Liver (tissue), 9 donors: ENCODE data around the gene DICER1. TPM values are rescaled to one million over a fixed set of nuclear protein-coding genes. Genes with fewer than 3 reads are reported as not detected.

Source experiments
- DNase-seq: peaks from one replicate; pipeline ENCODE4 v3.0.0-alpha.2; 2017; ENCODE audit warnings: low spot score
- H3K27ac ChIP-seq, 2 donors: one replicate each; pipeline ENCODE4 v1.7.0; 2013; ENCODE audit warnings: inconsistent platforms in 2 of 2, low read length in 2 of 2, control low read depth in 1 of 2, low read depth in 1 of 2, mild to moderate bottlenecking in 1 of 2
- H3K27me3 ChIP-seq, 4 donors: one replicate each; pipeline versions ENCODE4 v1.6.1 to v1.7.0; 2013; ENCODE audit warnings: low read length in 3 of 4, inconsistent platforms in 1 of 4, mild to moderate bottlenecking in 1 of 4, moderate library complexity in 1 of 4; ENCODE audit not compliant: control insufficient read depth in 4 of 4, insufficient read depth in 4 of 4
- H3K36me3 ChIP-seq, 4 donors: one replicate each; pipeline versions ENCODE4 v1.6.1 to v1.7.0; 2013; ENCODE audit warnings: low read length in 3 of 4, mild to moderate bottlenecking in 3 of 4, low read depth in 1 of 4, moderate library complexity in 1 of 4; ENCODE audit not compliant: control insufficient read depth in 4 of 4, insufficient read depth in 3 of 4
- H3K4me1 ChIP-seq, 4 donors: one replicate each; pipeline versions ENCODE4 v1.6.1 to v1.7.0; 2013; ENCODE audit warnings: low read length in 3 of 4, mild to moderate bottlenecking in 3 of 4, moderate library complexity in 1 of 4; ENCODE audit not compliant: control insufficient read depth in 4 of 4, insufficient read depth in 4 of 4
- H3K4me3 ChIP-seq, 3 donors: one replicate each; pipeline versions ENCODE4 v1.6.1 to v1.7.0; 2013; ENCODE audit warnings: low read length in 3 of 3, control low read depth in 1 of 3, low read depth in 1 of 3, mild to moderate bottlenecking in 1 of 3
- H3K9ac ChIP-seq, 2 donors: one replicate each; pipeline ENCODE4 v1.7.0; 2013; ENCODE audit warnings: low read length in 2 of 2, mild to moderate bottlenecking in 2 of 2, moderate library complexity in 2 of 2, control low read depth in 1 of 2, low read depth in 1 of 2
- H3K9me3 ChIP-seq, 4 donors: one replicate each; pipeline versions ENCODE4 v1.6.1 to v1.7.0; 2013; ENCODE audit warnings: low read length in 3 of 4; ENCODE audit not compliant: control insufficient read depth in 4 of 4
- EGR1 ChIP-seq, 2 donors: IDR thresholded peaks; 2 replicates each; pipeline ENCODE4 v1.6.1; 2016 to 2018; ENCODE audit warnings: antibody characterized with exemption in 2 of 2, low read depth in 2 of 2
- FOXA1 ChIP-seq: IDR thresholded peaks from 2 replicates; pipeline ENCODE4 v1.6.1; 2016; ENCODE audit warnings: antibody characterized with exemption
- FOXA2 ChIP-seq: IDR thresholded peaks from 2 replicates; pipeline ENCODE4 v1.6.1; 2016; ENCODE audit warnings: antibody characterized with exemption
- GABPA ChIP-seq, 2 donors: IDR thresholded peaks in 1 of 2; conservative IDR thresholded peaks in 1 of 2; 2 replicates each; pipeline ENCODE4 v1.6.1; 2016; ENCODE audit warnings: antibody characterized with exemption in 2 of 2, mild to moderate bottlenecking in 1 of 2, moderate library complexity in 1 of 2
- HNF4A ChIP-seq, 2 donors: conservative IDR thresholded peaks; 2 replicates each; pipeline ENCODE4 v1.6.1; 2016; ENCODE audit warnings: antibody characterized with exemption in 2 of 2, mild to moderate bottlenecking in 2 of 2
- JUND ChIP-seq, 2 donors: IDR thresholded peaks; 2 replicates each; pipeline ENCODE4 v1.6.1; 2016; ENCODE audit warnings: antibody characterized with exemption in 2 of 2
- NR2F2 ChIP-seq: IDR thresholded peaks from 2 replicates; pipeline ENCODE4 v1.6.1; 2016; ENCODE audit warnings: antibody characterized with exemption
- RAD21 ChIP-seq, 2 donors: IDR thresholded peaks; 2 replicates each; pipeline ENCODE4 v1.6.1; 2016; ENCODE audit warnings: antibody characterized with exemption in 2 of 2, mild to moderate bottlenecking in 2 of 2
- RXRA ChIP-seq, 2 donors: IDR thresholded peaks; 2 replicates each; pipeline ENCODE4 v1.6.1; 2017 to 2018; ENCODE audit warnings: antibody characterized with exemption in 2 of 2, mild to moderate bottlenecking in 1 of 2
- SP1 ChIP-seq: IDR thresholded peaks from 2 replicates; pipeline ENCODE4 v1.6.1; 2018; ENCODE audit warnings: antibody characterized with exemption, mild to moderate bottlenecking
- TAF1 ChIP-seq: conservative IDR thresholded peaks from 2 replicates; pipeline ENCODE4 v1.6.1; 2016; ENCODE audit warnings: antibody characterized with exemption, mild to moderate bottlenecking
- YY1 ChIP-seq: IDR thresholded peaks from 2 replicates; pipeline ENCODE4 v1.6.1; 2016; ENCODE audit warnings: antibody characterized with exemption, mild to moderate bottlenecking
- WGBS: extraction: QIAGEN DNeasy Blood & Tissue Kit; methylation state at CpG from one replicate; pipeline ENCODE4 v1.1.7; 2013; 5-methylcytosine and 5-hydroxymethylcytosine counted together
- polyA plus RNA-seq, 2 donors: library from polyadenylated mRNA; stranded (reverse) in 1 of 2; unstranded in 1 of 2; fragments of 200-250 nt in 1 of 2; fragments of >200 nt in 1 of 2; fragmentation: Nextera tagmentation in 1 of 2; extraction: Ambion mirVana in 1 of 2; gene quantifications; one replicate each; pipeline versions ENCODE4 v1.2.1 to v1.2.3, GENCODE V29; 2013 to 2015
- total RNA-seq, 2 donors: library from RNA; depleted of rRNA; stranded (reverse); fragments of >200 nt; gene quantifications; one replicate each; pipeline ENCODE4 v1.2.3, GENCODE V29; 2014
- TF ChIP-seq, protein P1 (sequence below): IDR thresholded peaks from 2 replicates; pipeline ENCODE4 v1.6.1; 2016; ENCODE audit warnings: antibody characterized with exemption, mild to moderate bottlenecking
- TF ChIP-seq, protein P2 (sequence below): IDR thresholded peaks from 2 replicates; pipeline ENCODE4 v1.6.1; 2016; ENCODE audit warnings: antibody characterized with exemption
- TF ChIP-seq, protein P3 (sequence below): IDR thresholded peaks from 2 replicates; pipeline ENCODE4 v1.6.1; 2016; ENCODE audit warnings: antibody characterized with exemption
- TF ChIP-seq, protein P4 (sequence below): IDR thresholded peaks from 2 replicates; pipeline ENCODE4 v1.6.1; 2016; ENCODE audit warnings: antibody characterized with exemption
- donor health status: healthy.
- donor health status: healthy.
- donor health status: healthy.
- donor health status: healthy.
- donor health status: healthy.

The DICER1 gene
- total and polyA plus RNA-seq, 4 donors, result 7.5 to 43.6 (median 20.3) TPM

DNA sequence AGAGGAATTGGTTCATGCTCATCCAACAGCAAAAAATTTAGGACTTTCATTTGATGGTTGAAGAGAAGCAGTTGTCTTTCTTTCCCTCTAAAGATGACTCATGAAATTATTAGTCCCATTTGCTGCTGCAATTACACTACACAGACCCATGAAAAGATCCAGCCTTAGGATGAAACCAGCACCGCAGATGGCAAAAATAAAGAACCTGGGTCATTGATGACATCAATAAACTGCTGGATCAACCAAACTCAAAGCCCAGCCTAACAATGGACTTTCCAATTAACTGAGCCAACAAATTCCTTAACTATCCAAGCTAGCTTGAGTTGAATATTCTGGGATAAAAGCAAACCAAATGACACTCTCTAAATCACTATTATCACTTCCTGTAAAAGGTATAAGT, 20.7 kb downstream of the DICER1 start:
- Histone ChIP-seq H3K36me3 (peaks cover 0 to 8% (median 0%) of the 10 kb centered on the region in 4 donors), H3K27ac (no peak overlapping the region), H3K4me1 (peaks cover 4 to 15% (median 4%) of the 10 kb centered on the region in 4 donors), H3K9ac (no peak overlapping the region), H3K9me3 (no peaks in the 10 kb centered on the region), H3K4me3 (no peak overlapping the region), H3K27me3 (no peaks in the 10 kb centered on the region)
- 93% methylated on average over 1 of the region's 1 CpG for WGBS
- no peak for DNase-seq
- TF ChIP-seq NR2F2 (no peak), RAD21 (IDR thresholded peaks at IDR 0.05) (no peak), EGR1 (IDR thresholded peaks at IDR 0.05; ENCODE audit: low read depth in 2 of 2) (no peak), SP1 (no peak)

DNA sequence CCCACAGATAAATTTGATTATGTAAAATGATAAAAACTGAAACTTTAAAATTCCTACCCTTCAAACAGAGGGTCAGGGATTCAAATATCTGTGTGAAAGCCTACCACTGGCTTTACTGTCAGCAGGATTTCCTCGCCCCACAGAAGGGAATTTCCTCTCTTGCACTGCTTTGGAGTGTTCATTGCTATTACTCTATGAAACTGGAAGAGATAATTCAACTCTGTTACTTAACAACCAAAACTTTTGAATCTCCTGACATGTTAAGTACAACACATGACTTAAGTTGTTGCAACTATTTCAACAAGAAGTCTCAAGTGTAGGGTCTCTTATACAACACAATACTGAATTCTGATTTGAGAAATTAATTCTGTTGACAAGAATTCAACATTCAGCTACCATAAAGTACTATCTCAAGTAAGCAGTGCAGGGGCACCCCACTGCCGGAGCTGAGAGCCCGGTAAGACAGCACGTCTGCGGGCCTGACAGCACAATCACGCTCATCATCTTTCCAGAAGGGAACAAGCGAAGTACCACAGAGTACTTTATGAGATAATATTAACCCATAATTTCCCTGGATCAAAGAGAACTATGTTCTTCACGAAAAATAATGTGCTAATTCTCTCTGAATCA, 22.9 kb downstream of the DICER1 start:
- Histone ChIP-seq H3K27ac (no peak overlapping the region), H3K27me3 (no peaks in the 10 kb centered on the region), H3K36me3 (peaks cover 0 to 11% (median 3%) of the 10 kb centered on the region in 4 donors), H3K9ac (no peak overlapping the region), H3K4me1 (peaks cover 0 to 4% (median 1%) of the 10 kb centered on the region in 4 donors), H3K9me3 (no peaks in the 10 kb centered on the region), H3K4me3 (no peak overlapping the region)
- TF ChIP-seq, protein P1, sequence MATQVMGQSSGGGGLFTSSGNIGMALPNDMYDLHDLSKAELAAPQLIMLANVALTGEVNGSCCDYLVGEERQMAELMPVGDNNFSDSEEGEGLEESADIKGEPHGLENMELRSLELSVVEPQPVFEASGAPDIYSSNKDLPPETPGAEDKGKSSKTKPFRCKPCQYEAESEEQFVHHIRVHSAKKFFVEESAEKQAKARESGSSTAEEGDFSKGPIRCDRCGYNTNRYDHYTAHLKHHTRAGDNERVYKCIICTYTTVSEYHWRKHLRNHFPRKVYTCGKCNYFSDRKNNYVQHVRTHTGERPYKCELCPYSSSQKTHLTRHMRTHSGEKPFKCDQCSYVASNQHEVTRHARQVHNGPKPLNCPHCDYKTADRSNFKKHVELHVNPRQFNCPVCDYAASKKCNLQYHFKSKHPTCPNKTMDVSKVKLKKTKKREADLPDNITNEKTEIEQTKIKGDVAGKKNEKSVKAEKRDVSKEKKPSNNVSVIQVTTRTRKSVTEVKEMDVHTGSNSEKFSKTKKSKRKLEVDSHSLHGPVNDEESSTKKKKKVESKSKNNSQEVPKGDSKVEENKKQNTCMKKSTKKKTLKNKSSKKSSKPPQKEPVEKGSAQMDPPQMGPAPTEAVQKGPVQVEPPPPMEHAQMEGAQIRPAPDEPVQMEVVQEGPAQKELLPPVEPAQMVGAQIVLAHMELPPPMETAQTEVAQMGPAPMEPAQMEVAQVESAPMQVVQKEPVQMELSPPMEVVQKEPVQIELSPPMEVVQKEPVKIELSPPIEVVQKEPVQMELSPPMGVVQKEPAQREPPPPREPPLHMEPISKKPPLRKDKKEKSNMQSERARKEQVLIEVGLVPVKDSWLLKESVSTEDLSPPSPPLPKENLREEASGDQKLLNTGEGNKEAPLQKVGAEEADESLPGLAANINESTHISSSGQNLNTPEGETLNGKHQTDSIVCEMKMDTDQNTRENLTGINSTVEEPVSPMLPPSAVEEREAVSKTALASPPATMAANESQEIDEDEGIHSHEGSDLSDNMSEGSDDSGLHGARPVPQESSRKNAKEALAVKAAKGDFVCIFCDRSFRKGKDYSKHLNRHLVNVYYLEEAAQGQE, result no peak
- no peak for TF ChIP-seq JUND (IDR thresholded peaks at IDR 0.05)
- DNase-seq, result no peak
- WGBS, result 88% methylated on average over 8 of the region's 8 CpGs

DNA sequence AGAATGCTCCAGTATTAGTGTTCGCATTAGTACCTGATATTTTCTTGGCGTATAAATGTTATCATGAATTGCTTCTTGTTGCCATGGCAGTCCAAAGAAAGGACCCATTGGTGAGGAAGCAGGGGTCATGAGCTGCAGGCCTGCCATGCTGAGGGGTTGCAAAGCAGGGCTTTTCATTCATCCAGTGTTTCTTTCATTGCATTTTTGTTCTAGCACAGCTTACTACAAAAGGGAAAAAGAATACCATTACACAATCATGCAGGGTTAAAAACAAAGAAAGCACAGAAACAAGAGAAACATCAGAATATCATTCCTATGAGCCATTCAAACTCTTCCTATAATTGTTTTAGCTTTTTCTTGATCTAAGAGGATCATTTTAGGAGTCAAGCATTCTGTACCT, 24.0 kb downstream of the DICER1 start:
- WGBS, result 97% methylated on average over 2 of the region's 2 CpGs
- H3K27me3 ChIP-seq, result no peaks in the 10 kb centered on the region
- H3K9me3 ChIP-seq, result no peaks in the 10 kb centered on the region
- peaks cover 0 to 4% (median 1%) of the 10 kb centered on the region in 4 donors for H3K4me1 ChIP-seq
- DNase-seq, result no peak
- no peak overlapping the region for H3K9ac ChIP-seq
- H3K4me3 ChIP-seq, result no peak overlapping the region
- no peak overlapping the region for H3K27ac ChIP-seq
- H3K36me3 ChIP-seq, result peaks cover 0 to 16% (median 3%) of the 10 kb centered on the region in 4 donors
- TF ChIP-seq FOXA2, result no peak
- TF ChIP-seq, protein P2, sequence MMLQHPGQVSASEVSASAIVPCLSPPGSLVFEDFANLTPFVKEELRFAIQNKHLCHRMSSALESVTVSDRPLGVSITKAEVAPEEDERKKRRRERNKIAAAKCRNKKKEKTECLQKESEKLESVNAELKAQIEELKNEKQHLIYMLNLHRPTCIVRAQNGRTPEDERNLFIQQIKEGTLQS, result no peak
- TF ChIP-seq, protein P3, sequence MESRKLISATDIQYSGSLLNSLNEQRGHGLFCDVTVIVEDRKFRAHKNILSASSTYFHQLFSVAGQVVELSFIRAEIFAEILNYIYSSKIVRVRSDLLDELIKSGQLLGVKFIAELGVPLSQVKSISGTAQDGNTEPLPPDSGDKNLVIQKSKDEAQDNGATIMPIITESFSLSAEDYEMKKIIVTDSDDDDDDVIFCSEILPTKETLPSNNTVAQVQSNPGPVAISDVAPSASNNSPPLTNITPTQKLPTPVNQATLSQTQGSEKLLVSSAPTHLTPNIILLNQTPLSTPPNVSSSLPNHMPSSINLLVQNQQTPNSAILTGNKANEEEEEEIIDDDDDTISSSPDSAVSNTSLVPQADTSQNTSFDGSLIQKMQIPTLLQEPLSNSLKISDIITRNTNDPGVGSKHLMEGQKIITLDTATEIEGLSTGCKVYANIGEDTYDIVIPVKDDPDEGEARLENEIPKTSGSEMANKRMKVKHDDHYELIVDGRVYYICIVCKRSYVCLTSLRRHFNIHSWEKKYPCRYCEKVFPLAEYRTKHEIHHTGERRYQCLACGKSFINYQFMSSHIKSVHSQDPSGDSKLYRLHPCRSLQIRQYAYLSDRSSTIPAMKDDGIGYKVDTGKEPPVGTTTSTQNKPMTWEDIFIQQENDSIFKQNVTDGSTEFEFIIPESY, result no peak
- TF ChIP-seq JUND (IDR thresholded peaks at IDR 0.05), result no peak
- TF ChIP-seq EGR1 (IDR thresholded peaks at IDR 0.05; ENCODE audit: low read depth in 2 of 2), result no peak
- TF ChIP-seq GABPA (IDR thresholded peaks at IDR 0.05 in 1 of 2, conservative IDR thresholded peaks at IDR 0.05 in 1 of 2), result no peak
- TF ChIP-seq RAD21 (IDR thresholded peaks at IDR 0.05), result no peak
- no peak for TF ChIP-seq RXRA (IDR thresholded peaks at IDR 0.05)
- TF ChIP-seq SP1, result no peak
- TF ChIP-seq, protein P4, sequence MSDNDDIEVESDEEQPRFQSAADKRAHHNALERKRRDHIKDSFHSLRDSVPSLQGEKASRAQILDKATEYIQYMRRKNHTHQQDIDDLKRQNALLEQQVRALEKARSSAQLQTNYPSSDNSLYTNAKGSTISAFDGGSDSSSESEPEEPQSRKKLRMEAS, result no peak
- no peak for TF ChIP-seq FOXA1
- TF ChIP-seq YY1, result no peak
- TF ChIP-seq TAF1, result no peak
- no peak for TF ChIP-seq HNF4A (conservative IDR thresholded peaks at IDR 0.05)
- TF ChIP-seq, protein P1, result no peak
